Keratinocyte (primary cell): ENCODE measurements around the gene UBE2V1.

Experiments
- CTCF ChIP-seq, 3 experiments: IDR thresholded peaks in 1 of 3; conservative IDR thresholded peaks in 1 of 3; optimal IDR thresholded peaks in 1 of 3; 2 replicates in 2 of 3; 3 replicates in 1 of 3; pipeline versions ENCODE3 to v1.5.1; 2011; ENCODE audit warnings: low read length in 3 of 3, mild to moderate bottlenecking in 3 of 3, moderate library complexity in 2 of 3, control low read depth in 1 of 3, inconsistent platforms in 1 of 3; ENCODE audit not compliant: insufficient read depth in 2 of 3; ENCODE audit errors: extremely low read depth in 1 of 3
- EZH2 ChIP-seq: IDR thresholded peaks from one replicate; pipeline ENCODE4 v1.6.1; 2012; ENCODE audit warnings: inconsistent platforms, mild to moderate bottlenecking, low read length, moderate library complexity

- TF ChIP-seq CTCF (optimal IDR thresholded peaks at IDR 0.05 in 1 of 3, IDR thresholded peaks at IDR 0.05 in 1 of 3, conservative IDR thresholded peaks at IDR 0.05 in 1 of 3; ENCODE audit: extremely low read depth in 1 of 3, insufficient read depth in 2 of 3, low read length in 3 of 3) (no peak), EZH2 (no peak)
Observed at GRCh38 chr20:50125279-50125678, 12.3 kb upstream of the UBE2V1 start.
